Ishikawa (cell line): ENCODE results near the gene CPA5.

Source experiments
- CEBPB ChIP-seq: IDR thresholded peaks from 2 replicates; pipeline ENCODE4 v1.6.1; 2012
- CREB1 ChIP-seq: IDR thresholded peaks from 2 replicates; pipeline ENCODE4 v1.6.1; 2012; ENCODE audit warnings: low read depth
- EGR1 ChIP-seq: IDR thresholded peaks from 2 replicates; pipeline ENCODE4 v1.6.1; 2012
- EP300 ChIP-seq: IDR thresholded peaks from 2 replicates; pipeline ENCODE4 v1.6.1; 2012; ENCODE audit warnings: borderline replicate concordance
- FOXM1 ChIP-seq: IDR thresholded peaks from 2 replicates; pipeline ENCODE4 v1.6.1; 2012; ENCODE audit warnings: low read depth, borderline replicate concordance
- NFIC ChIP-seq: IDR thresholded peaks from 2 replicates; pipeline ENCODE4 v1.6.1; 2012
- RAD21 ChIP-seq: IDR thresholded peaks from 2 replicates; pipeline ENCODE4 v1.6.1; 2012; ENCODE audit warnings: low read depth
- TAF1 ChIP-seq: IDR thresholded peaks from 2 replicates; pipeline ENCODE4 v1.6.1; 2012; ENCODE audit warnings: low read depth, mild to moderate bottlenecking
- TCF12 ChIP-seq: IDR thresholded peaks from 2 replicates; pipeline ENCODE4 v1.6.1; 2012; ENCODE audit warnings: low read depth
- TEAD4 ChIP-seq: IDR thresholded peaks from 2 replicates; pipeline ENCODE4 v1.6.1; 2012
- YY1 ChIP-seq: IDR thresholded peaks from 2 replicates; pipeline ENCODE4 v1.6.1; 2012; ENCODE audit warnings: low read depth
- ZBTB7A ChIP-seq: IDR thresholded peaks from 2 replicates; pipeline ENCODE4 v1.6.1; 2012; ENCODE audit warnings: low read depth
- TF ChIP-seq, protein P1 (sequence below): IDR thresholded peaks from 2 replicates; pipeline ENCODE4 v1.6.1; 2012
- TF ChIP-seq, protein P2 (sequence below): IDR thresholded peaks from 2 replicates; pipeline ENCODE4 v1.6.1; 2012; ENCODE audit warnings: low read depth, mild to moderate bottlenecking
- TF ChIP-seq, protein P3 (sequence below): IDR thresholded peaks from 2 replicates; pipeline ENCODE4 v1.6.1; 2012

The CPA5 gene

DNA sequence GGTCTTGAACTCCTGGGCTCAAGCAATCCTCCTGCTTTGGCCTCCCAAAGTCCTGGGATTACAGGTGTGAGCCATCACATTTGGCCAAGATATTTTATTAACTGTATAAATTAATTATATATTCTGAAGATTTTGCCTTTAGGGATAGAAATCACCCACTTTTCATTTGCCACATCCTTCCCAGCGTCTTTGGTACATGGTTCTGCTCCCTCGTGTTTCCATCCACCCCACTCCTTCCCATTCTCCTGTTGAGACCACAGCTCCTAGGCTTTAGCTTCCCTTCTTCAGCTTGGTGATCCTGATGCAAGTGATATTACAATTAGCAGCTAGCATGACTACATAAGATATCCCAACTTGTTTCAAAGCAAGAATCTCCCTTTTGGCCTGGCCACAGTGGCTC lies 44.1 kb downstream of the CPA5 start:
- TF ChIP-seq, protein P1, sequence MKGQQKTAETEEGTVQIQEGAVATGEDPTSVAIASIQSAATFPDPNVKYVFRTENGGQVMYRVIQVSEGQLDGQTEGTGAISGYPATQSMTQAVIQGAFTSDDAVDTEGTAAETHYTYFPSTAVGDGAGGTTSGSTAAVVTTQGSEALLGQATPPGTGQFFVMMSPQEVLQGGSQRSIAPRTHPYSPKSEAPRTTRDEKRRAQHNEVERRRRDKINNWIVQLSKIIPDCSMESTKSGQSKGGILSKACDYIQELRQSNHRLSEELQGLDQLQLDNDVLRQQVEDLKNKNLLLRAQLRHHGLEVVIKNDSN: no peak
- TF ChIP-seq TEAD4 (no peak), EGR1 (no peak), FOXM1 (no peak), ZBTB7A (no peak), CEBPB (no peak), TCF12 (no peak), CREB1 (no peak), RAD21 (no peak), NFIC (no peak)
- TF ChIP-seq, protein P2, sequence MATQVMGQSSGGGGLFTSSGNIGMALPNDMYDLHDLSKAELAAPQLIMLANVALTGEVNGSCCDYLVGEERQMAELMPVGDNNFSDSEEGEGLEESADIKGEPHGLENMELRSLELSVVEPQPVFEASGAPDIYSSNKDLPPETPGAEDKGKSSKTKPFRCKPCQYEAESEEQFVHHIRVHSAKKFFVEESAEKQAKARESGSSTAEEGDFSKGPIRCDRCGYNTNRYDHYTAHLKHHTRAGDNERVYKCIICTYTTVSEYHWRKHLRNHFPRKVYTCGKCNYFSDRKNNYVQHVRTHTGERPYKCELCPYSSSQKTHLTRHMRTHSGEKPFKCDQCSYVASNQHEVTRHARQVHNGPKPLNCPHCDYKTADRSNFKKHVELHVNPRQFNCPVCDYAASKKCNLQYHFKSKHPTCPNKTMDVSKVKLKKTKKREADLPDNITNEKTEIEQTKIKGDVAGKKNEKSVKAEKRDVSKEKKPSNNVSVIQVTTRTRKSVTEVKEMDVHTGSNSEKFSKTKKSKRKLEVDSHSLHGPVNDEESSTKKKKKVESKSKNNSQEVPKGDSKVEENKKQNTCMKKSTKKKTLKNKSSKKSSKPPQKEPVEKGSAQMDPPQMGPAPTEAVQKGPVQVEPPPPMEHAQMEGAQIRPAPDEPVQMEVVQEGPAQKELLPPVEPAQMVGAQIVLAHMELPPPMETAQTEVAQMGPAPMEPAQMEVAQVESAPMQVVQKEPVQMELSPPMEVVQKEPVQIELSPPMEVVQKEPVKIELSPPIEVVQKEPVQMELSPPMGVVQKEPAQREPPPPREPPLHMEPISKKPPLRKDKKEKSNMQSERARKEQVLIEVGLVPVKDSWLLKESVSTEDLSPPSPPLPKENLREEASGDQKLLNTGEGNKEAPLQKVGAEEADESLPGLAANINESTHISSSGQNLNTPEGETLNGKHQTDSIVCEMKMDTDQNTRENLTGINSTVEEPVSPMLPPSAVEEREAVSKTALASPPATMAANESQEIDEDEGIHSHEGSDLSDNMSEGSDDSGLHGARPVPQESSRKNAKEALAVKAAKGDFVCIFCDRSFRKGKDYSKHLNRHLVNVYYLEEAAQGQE: no peak

DNA sequence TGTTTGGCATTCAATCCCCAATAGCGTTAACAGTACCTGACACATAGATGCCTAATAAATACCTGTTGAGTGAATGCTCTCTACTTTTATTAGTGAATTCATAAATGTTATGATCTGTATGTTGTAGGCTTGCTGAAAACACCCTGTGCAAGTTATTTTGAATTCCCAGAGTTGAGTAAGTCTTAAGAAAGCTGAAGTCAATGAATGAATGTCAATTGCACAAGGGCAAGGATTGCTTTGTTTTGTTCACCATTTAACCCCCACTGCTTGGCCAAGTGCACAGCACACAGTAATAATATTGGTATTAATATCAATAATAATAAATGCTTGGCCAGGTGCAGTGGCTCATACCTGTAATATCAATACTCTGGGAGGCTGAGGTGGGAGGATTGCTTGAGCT lies 45.9 kb downstream of the CPA5 start:
- TF ChIP-seq CREB1 (no peak), EP300 (no peak), TEAD4 (no peak), TCF12 (no peak), CEBPB (no peak)

DNA sequence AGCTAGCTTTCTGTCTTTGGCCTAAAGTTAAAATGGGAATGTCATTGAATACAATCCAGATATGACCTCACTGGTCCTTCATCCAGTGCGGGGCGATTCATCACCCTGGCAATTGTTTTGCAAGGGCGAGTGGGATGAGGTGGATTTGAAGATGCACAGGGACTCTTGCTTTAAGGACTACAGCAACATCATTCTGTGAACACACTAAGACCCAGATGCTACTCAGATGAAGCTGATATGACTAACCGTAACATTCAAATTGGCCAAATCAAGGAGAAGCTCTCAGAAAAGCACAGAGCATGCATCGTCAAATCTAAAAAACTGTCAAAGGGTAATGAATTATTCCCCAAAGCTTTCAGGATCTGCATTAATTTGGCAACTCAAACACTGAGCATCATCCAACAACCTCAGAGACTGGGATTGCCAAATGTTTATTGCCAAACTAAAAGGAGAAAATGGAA lies 48.5 kb downstream of the CPA5 start:
- no peak for TF ChIP-seq ZBTB7A
- no peak for TF ChIP-seq TCF12
- TF ChIP-seq, protein P3, sequence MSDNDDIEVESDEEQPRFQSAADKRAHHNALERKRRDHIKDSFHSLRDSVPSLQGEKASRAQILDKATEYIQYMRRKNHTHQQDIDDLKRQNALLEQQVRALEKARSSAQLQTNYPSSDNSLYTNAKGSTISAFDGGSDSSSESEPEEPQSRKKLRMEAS: no peak
- TF ChIP-seq TEAD4: no peak
- no peak for TF ChIP-seq RAD21
- no peak for TF ChIP-seq CREB1

DNA sequence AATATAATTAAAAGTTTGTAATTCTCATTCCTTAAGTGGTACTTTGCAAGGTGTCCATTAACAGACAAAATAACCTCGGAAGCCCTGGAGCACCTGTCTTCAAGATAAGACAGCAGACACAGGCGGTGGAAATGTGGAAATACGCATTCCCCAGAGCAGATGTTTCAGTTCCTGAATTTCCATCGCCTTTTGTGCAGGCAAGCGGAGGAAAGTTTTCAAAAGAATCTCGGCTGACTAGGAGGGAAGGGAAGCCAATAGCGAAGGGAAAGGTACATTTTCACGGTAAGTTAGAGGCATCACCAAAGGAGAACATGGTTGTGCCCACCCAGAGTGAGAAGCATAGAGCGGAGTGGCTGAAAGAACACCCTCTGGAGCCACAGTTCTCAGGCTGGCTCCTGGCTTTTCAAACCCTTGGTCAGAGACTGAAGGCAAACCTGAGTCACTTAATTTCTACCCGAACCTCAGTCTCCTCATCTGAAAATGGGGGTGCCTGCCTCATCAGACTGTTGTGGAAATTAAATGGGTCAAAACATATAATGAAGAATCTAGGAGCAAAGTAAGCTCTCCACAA lies 49.3 kb downstream of the CPA5 start:
- TF ChIP-seq, protein P1: no peak
- TF ChIP-seq NFIC: no peak
- no peak for TF ChIP-seq CEBPB
- no peak for TF ChIP-seq CREB1
- no peak for TF ChIP-seq EGR1
- no peak for TF ChIP-seq FOXM1
- TF ChIP-seq EP300: no peak
- no peak for TF ChIP-seq TAF1
- TF ChIP-seq, protein P2: no peak
- TF ChIP-seq, protein P3: no peak
- TF ChIP-seq YY1: no peak
- no peak for TF ChIP-seq ZBTB7A
- TF ChIP-seq RAD21: no peak
- TF ChIP-seq TCF12: no peak
- TF ChIP-seq TEAD4: no peak

DNA sequence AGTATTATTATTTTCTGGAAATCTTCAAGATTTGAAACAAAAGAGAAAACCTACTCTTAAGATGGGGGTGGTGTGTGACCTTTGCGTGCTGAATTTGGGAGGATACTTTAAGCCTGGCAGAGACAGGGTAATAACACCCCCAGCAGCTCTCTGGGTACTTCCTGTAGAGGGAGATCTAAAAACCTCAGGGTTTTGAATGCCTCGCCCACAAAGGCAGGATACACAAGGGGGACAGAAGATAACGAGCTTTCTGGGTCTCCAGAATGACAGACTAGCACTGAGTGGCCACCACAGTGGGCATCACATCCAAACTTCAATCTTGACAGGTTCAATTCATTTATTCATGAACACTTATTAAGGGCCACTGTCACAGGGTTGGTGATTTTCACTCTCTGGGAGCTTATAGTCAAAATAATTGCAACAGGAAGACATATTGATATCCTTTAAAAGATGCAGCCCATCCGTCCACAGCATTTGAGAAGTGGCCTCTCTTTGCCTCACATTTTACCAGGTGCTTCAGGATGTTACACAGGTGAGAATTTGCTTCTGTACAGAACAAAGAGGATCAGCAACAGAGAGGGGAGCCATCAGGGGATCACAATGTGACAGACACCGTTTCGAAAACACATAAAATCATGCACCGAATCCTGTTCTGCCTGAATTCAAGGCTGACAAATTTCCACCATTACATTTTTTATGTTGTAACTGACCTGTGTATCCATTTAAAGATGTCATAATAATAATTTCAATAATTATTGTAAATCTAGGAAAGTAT lies 50.0 kb downstream of the CPA5 start:
- TF ChIP-seq FOXM1 (no peak), TEAD4 (no peak), EP300 (no peak), CREB1 (no peak), NFIC (no peak), RAD21 (no peak), TAF1 (no peak), EGR1 (no peak), TCF12 (no peak), CEBPB (no peak), YY1 (no peak), ZBTB7A (no peak)
- TF ChIP-seq, protein P2: no peak
- TF ChIP-seq, protein P1: no peak
- TF ChIP-seq, protein P3: no peak
